ENCODE measurements around the gene ZNF346. TPM values are rescaled to one million over a fixed set of nuclear protein-coding genes. Genes with fewer than 3 reads are reported as not detected.
A peak's percentile ranks its signal among the peaks of the same experiment; 100 is the strongest.
"Not testable (repeated sequence)": the region's sequence is repeated elsewhere in the genome, so short reads cannot be mapped to it uniquely, and the experiment has no call there.

The ZNF346 gene
- total and polyA plus RNA-seq, 8 donors, result 4.5 to 10.4 (median 7.6) TPM

DNA sequence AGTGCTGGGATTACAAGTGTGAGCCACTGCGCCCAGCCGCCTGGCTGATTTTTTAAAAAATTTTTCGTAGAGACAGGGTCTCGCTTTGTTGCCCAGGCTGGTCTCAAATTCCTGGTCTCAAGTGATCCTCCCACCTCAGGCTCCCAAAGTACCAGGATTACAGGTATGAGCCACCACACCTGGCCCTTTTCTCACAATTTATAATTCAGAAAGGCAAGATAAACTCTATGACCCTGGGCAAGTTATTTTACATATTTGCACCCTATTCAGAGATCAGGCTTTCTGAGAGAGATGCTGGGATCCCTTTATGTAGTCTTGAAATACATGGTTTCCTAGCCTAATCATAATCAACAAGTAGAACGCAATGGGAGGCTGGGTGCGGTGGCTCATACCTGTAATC, 20.6 kb downstream of the ZNF346 start:
- H3K27ac ChIP-seq, result no peak overlapping the region
- WGBS, 2 donors, result 81 to 86% methylated on average over 6 of the region's 6 CpGs

DNA sequence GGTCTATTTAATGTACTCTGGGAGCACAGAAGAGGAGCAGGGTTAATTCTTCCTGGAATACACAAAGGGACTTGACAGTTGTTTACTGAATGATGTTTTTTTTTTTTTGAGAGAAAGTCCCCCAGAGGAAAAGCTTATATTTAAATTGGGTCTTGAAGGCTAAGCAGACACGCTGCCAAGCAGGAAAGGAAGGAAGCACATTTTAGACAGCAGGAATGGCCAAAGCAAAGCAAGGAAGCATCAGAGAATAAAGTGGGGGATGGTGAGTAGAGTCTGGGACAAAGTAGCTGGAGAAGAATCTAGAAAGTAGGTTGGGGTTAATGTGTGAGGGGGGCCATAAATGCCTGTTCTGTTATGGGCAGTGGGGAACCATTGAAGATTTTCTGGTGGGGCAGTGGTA, 21.5 kb downstream of the ZNF346 start:
- WGBS, 2 donors, result 72% methylated on average over 1 of the region's 1 CpG

More for the DNA sequence above, 20.6 kb downstream of the ZNF346 start:
- TF ChIP-seq, protein P1, sequence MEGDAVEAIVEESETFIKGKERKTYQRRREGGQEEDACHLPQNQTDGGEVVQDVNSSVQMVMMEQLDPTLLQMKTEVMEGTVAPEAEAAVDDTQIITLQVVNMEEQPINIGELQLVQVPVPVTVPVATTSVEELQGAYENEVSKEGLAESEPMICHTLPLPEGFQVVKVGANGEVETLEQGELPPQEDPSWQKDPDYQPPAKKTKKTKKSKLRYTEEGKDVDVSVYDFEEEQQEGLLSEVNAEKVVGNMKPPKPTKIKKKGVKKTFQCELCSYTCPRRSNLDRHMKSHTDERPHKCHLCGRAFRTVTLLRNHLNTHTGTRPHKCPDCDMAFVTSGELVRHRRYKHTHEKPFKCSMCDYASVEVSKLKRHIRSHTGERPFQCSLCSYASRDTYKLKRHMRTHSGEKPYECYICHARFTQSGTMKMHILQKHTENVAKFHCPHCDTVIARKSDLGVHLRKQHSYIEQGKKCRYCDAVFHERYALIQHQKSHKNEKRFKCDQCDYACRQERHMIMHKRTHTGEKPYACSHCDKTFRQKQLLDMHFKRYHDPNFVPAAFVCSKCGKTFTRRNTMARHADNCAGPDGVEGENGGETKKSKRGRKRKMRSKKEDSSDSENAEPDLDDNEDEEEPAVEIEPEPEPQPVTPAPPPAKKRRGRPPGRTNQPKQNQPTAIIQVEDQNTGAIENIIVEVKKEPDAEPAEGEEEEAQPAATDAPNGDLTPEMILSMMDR (IDR thresholded peaks at IDR 0.05), result no peak
- no peak for FAIRE-seq
- ATAC-seq, result peak in 3 of 4 donors; percentile 58 to 89 (median 70)
- intact Hi-C loops (cut with DNase I), result no loop called here
- Histone ChIP-seq H3K36me3 (peaks cover 0 to 9% (median 5%) of the 10 kb centered on the region in 3 donors), H3K4me1 (no peaks in the 10 kb centered on the region), H3K27me3 (no peaks in the 10 kb centered on the region), H3K4me3 (no peak overlapping the region), H3K9me3 (no peaks in the 10 kb centered on the region)
- DNase-seq, result peak in 1 of 6 donors; percentile 25

DNA sequence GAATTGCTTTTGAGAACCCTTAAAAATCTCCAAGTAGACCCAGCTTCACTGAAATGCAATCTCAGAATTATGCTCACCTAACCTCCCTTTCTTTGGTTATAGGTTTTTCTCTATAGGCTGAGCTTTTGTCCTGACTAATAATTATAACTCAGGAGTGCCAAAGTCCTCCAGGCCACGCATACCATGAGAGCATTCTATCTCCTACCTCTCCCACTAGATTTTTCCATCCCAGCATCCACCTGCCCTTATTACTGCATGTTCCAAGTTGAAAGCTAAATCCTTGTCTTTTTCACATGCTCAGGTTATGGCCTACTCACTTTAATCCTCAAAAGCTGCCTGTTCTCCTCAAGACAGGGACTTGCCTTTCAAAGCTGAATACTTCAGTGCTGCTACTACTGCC, 22.1 kb downstream of the ZNF346 start:
- Histone ChIP-seq H3K9me3 (no peaks in the 10 kb centered on the region), H3K27ac (no peak overlapping the region), H3K4me3 (no peak overlapping the region), H3K27me3 (no peaks in the 10 kb centered on the region), H3K36me3 (peaks cover 0 to 22% (median 5%) of the 10 kb centered on the region in 3 donors), H3K4me1 (no peaks in the 10 kb centered on the region)
- TF ChIP-seq, protein P1 (IDR thresholded peaks at IDR 0.05), result no peak
- FAIRE-seq, result no peak
- no peak for ATAC-seq
- 88 to 94% methylated on average over 1 of the region's 1 CpG for WGBS, 2 donors
- no peak for DNase-seq
- intact Hi-C loops (cut with DNase I), result no loop called here

More for the DNA sequence above, 21.5 kb downstream of the ZNF346 start:
- H3K9me3 ChIP-seq, result no peaks in the 10 kb centered on the region
- peaks cover 0 to 15% (median 5%) of the 10 kb centered on the region in 3 donors for H3K36me3 ChIP-seq
- no peak overlapping the region for H3K27ac ChIP-seq
- no peak overlapping the region for H3K4me3 ChIP-seq
- DNase-seq (no peak), ATAC-seq (peak in 1 of 4 donors; percentile 42), FAIRE-seq (no peak)
- no peaks in the 10 kb centered on the region for H3K27me3 ChIP-seq
- TF ChIP-seq, protein P1 (IDR thresholded peaks at IDR 0.05), result no peak
- intact Hi-C loops (cut with DNase I), result no loop called here
- H3K4me1 ChIP-seq, result no peaks in the 10 kb centered on the region

DNA sequence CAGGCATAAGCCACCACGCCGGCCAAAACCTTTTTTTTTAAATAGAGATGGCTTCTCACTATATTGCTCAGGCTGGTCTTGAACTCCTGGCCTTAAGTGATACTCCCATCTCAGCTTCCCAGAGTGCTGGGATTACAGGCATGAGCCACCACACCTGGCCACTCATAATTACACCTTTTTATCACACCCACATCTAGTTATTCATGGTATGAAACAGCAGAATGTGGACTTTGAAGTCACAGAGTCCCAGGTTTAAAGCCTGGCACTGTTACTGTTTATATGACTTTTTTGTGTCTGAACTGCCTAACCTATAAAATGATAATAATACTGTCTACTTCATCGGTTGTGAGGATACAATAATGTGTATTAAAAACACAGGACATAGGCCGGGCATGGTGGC, 23.1 kb downstream of the ZNF346 start:
- Histone ChIP-seq H3K36me3 (peaks cover 0 to 28% (median 5%) of the 10 kb centered on the region in 3 donors), H3K27ac (no peak overlapping the region), H3K4me1 (no peaks in the 10 kb centered on the region), H3K9me3 (no peaks in the 10 kb centered on the region), H3K27me3 (no peaks in the 10 kb centered on the region), H3K4me3 (no peak overlapping the region)
- intact Hi-C loops (cut with DNase I), result no loop called here
- FAIRE-seq, result no peak
- no peak for ATAC-seq
- TF ChIP-seq, protein P1 (IDR thresholded peaks at IDR 0.05), result no peak
- DNase-seq, result no peak
- WGBS, 2 donors, result 89 to 91% methylated on average over 4 of the region's 4 CpGs

DNA sequence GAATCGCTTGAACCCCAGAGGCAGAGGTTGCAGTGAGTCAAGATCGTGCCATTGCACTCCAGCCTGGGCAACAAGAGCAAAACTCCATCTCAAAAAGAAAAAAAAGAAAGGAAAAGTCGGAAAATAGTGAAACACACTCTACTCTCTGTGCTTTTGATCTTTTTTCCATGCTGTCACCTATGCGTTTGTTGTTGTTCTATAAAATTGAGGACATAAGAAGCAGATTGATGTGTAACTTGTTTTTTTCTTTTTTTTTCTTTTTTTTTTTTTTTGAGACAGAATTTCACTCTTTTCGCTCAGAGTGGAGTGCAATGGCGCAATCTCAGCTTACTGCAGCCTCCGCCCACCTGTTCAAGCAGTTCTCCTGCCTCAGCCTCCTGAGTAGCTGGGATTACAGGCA, 26.0 kb downstream of the ZNF346 start:
- H3K27ac ChIP-seq; FAIRE-seq; ATAC-seq; H3K4me1 ChIP-seq; DNase-seq; H3K27me3 ChIP-seq; H3K4me3 ChIP-seq; H3K9me3 ChIP-seq; intact Hi-C loops (cut with DNase I): not testable (repeated sequence)
- 97% methylated on average over 7 of the region's 7 CpGs for WGBS, 2 donors
- peaks cover 0 to 18% (median 0%) of the 10 kb centered on the region in 3 donors for H3K36me3 ChIP-seq

Measured in pancreas (tissue), 10 donors.